K562 (cell line): Measurements from ENCODE around the gene PRKAG2. TPM values are rescaled to one million over a fixed set of nuclear protein-coding genes. Genes with fewer than 3 reads are reported as not detected.

Experiments used
- ATAC-seq: fragments of 200-7000 bp; cut with Tn5 transposase; 3 replicates; pipeline ENCODE4 v1.9.1; 2020; ENCODE audit warnings: moderate library complexity
- BruUV-seq: library from RNA; stranded (reverse); fragments of 400-500 nt; replicated peaks from 2 replicates; lab custom pipeline; 2021; lab: Mats Ljungman, UMichigan
- CTCF ChIA-PET: fragments of 300-600 bp; formaldehyde crosslinking; extraction: SDS; loops from one replicate; lab custom pipeline; 2021; ENCODE audit warnings: low intra/inter-chr PET ratio; lab: Yijun Ruan, JAX
- POLR2A ChIA-PET: fragments of 300-600, 350-650 bp; sonication (Branson Sonifier 250); formaldehyde crosslinking; extraction: SDS; loops from one replicate; lab custom pipeline; 2021; ENCODE audit warnings: antibody characterized with exemption, inconsistent platforms; lab: Yijun Ruan, JAX
- DNase-seq, 4 experiments: peaks; one replicate each; pipeline versions ENCODE4 v3.0.0 to v3.0.0-alpha.2; 2011 to 2018; ENCODE audit warnings: low spot score in 3 of 4, mixed read lengths in 3 of 4; ENCODE audit errors: extremely low read depth in 1 of 4
- FAIRE-seq: peaks from 2 replicates; lab custom pipeline; 2011; peaks lifted over from hg19 to GRCh38; lab: Jason Lieb, UNC
- H2AFZ ChIP-seq: 2 replicates; pipeline ENCODE4 v1.6.0; 2011; ENCODE audit warnings: low read depth, low read length, control low read depth, inconsistent platforms
- H3K27ac ChIP-seq: fragments of 200-600 bp; 3 replicates; pipeline ENCODE4 v1.8.0; 2011; ENCODE audit warnings: low read depth, mild to moderate bottlenecking, control low read depth, inconsistent platforms, low read length, moderate library complexity, mixed read lengths; ENCODE audit errors: extremely low read depth
- H3K27me3 ChIP-seq, 2 experiments: fragments of 300-600 bp in 1 of 2; 2 replicates in 1 of 2; 3 replicates in 1 of 2; pipeline versions ENCODE4 v1.6.0 to v1.8.0; 2011; ENCODE audit warnings: inconsistent platforms in 2 of 2, low read length in 2 of 2, mild to moderate bottlenecking in 1 of 2, mixed read lengths in 1 of 2, moderate library complexity in 1 of 2; ENCODE audit not compliant: control insufficient read depth in 2 of 2, insufficient read depth in 2 of 2
- H3K36me3 ChIP-seq: fragments of 300-600 bp; 3 replicates; pipeline ENCODE4 v1.8.0; 2011; ENCODE audit warnings: mild to moderate bottlenecking, low read length, inconsistent platforms; ENCODE audit not compliant: control insufficient read depth, insufficient read depth
- H3K4me1 ChIP-seq, 2 experiments: fragments of 200-600 bp in 1 of 2; replicated peaks in 1 of 2; 2 replicates in 1 of 2; 3 replicates in 1 of 2; pipeline versions ENCODE4 v1.5.1 to v1.8.0; 2011; ENCODE audit warnings: inconsistent platforms in 2 of 2, low read length in 2 of 2, mild to moderate bottlenecking in 1 of 2, mixed read lengths in 1 of 2, moderate library complexity in 1 of 2; ENCODE audit not compliant: control insufficient read depth in 2 of 2, insufficient read depth in 2 of 2
- H3K4me2 ChIP-seq: 2 replicates; pipeline ENCODE4 v1.6.1; 2011; ENCODE audit warnings: low read length, control low read depth, inconsistent platforms, mixed read lengths; ENCODE audit not compliant: insufficient read depth
- H3K4me3 ChIP-seq: fragments of 200-600 bp; sonication (generic), shearing (Covaris generic); 2 replicates; pipeline ENCODE4 v1.5.1; 2016; ENCODE audit warnings: control low read depth, inconsistent platforms
- H3K79me2 ChIP-seq: fragments of 200-600 bp; 3 replicates; pipeline ENCODE4 v1.8.0; 2011; ENCODE audit warnings: low read length, inconsistent platforms; ENCODE audit not compliant: control insufficient read depth, insufficient read depth
- H3K9ac ChIP-seq, 2 experiments: 2 replicates each; pipeline versions ENCODE4 v1.6.0 to v1.6.1; 2011; ENCODE audit warnings: low read depth in 2 of 2, low read length in 2 of 2, control low read depth in 1 of 2, inconsistent platforms in 1 of 2, mild to moderate bottlenecking in 1 of 2, mixed read lengths in 1 of 2; ENCODE audit not compliant: insufficient read depth in 1 of 2
- H3K9me1 ChIP-seq: one replicate; pipeline ENCODE4 v1.6.0; 2011; ENCODE audit warnings: inconsistent platforms, mild to moderate bottlenecking, low read length, moderate library complexity; ENCODE audit not compliant: control insufficient read depth, insufficient read depth
- H3K9me3 ChIP-seq: replicated peaks from 2 replicates; pipeline ENCODE4 v1.5.1; 2011; ENCODE audit warnings: low read depth, low read length, inconsistent platforms; ENCODE audit not compliant: control insufficient read depth, insufficient read depth
- H4K20me1 ChIP-seq: replicated peaks from 2 replicates; pipeline ENCODE4 v1.6.1; 2011; ENCODE audit warnings: low read length, inconsistent platforms, mixed read lengths; ENCODE audit not compliant: control insufficient read depth, insufficient read depth
- CC2D1A ChIP-seq: fragments of 450-650 bp; IDR thresholded peaks from 2 replicates; pipeline ENCODE4 v1.6.1; 2017; ENCODE audit warnings: mild to moderate bottlenecking
- DIDO1 ChIP-seq: fragments of 450-650 bp; IDR thresholded peaks from 2 replicates; pipeline ENCODE4 v1.6.1; 2016; ENCODE audit warnings: low read depth, missing biosample characterization, missing genetic modification characterization
- MYNN ChIP-seq, 2 experiments: sonication (generic); formaldehyde crosslinking in 1 of 2; IDR thresholded peaks; 2 replicates each; pipeline versions ENCODE4 v1.5.0 to v1.6.1; 2016 to 2020; ENCODE audit warnings: antibody characterized with exemption in 1 of 2, missing genetic modification reagents in 1 of 2
- TOE1 ChIP-seq, 2 experiments: fragments of 450-650 bp in 1 of 2; sonication (generic) in 1 of 2; formaldehyde crosslinking in 1 of 2; IDR thresholded peaks; 2 replicates each; pipeline versions ENCODE4 v1.7.1 to v1.8.0; 2016 to 2022; ENCODE audit warnings: borderline replicate concordance in 2 of 2, mild to moderate bottlenecking in 2 of 2, antibody characterized with exemption in 1 of 2, inconsistent platforms in 1 of 2, low read depth in 1 of 2, missing genetic modification reagents in 1 of 2, moderate library complexity in 1 of 2
- ZSCAN32 ChIP-seq: fragments of 450-650 bp; formaldehyde crosslinking; IDR thresholded peaks from 2 replicates; pipeline ENCODE4 v1.4.0; 2020; ENCODE audit warnings: mild to moderate bottlenecking, moderate library complexity
- WGBS: fragments of 100-300 bp; shearing (Covaris generic); methylation state at CpG from one replicate; pipeline ENCODE4 v1.1.6; 2016; ENCODE audit warnings: low coverage, mixed read lengths; ENCODE audit not compliant: insufficient coverage; ENCODE audit errors: missing lambda C conversion rate; 5-methylcytosine and 5-hydroxymethylcytosine counted together
- in situ Hi-C: fragments of 300-500 bp; cut with MboI; formaldehyde crosslinking; loops from 4 replicates; pipeline ENCODE4 v1.15.0; 2018; ENCODE audit warnings: inconsistent platforms, mixed read lengths
- intact Hi-C: fragments of 100-400 bp; cut with micrococcal nuclease; formaldehyde crosslinking; loops from 2 replicates; pipeline ENCODE4 v1.14.2; 2022
- polyA plus RNA-seq, 8 experiments: library from polyadenylated mRNA; depleted of rRNA in 4 of 8; stranded (reverse) in 5 of 8; unstranded in 3 of 8; fragments of >200 nt; fragmentation: Nextera tagmentation in 2 of 8; fragmentation: Illumina TruSeq in 1 of 8; extraction: Ambion mirVana in 2 of 8; extraction: Trizol in 1 of 8; gene quantifications; 2 replicates each; pipeline versions ENCODE4 v1.2.1 to v1.2.3, GENCODE V29; 2011 to 2014; ENCODE audit warnings: inconsistent platforms in 1 of 8, missing spikeins in 1 of 8
- total RNA-seq, 7 experiments: library from RNA; depleted of rRNA in 6 of 7; stranded (reverse); fragments of >200 nt in 6 of 7; fragmentation: Illumina TruSeq in 2 of 7; extraction: Trizol in 2 of 7; gene quantifications; 2 replicates each; pipeline versions ENCODE4 v1.2.1 to v1.2.3, GENCODE V29; 2011 to 2021; ENCODE audit warnings: low replicate concordance in 1 of 7
- TF ChIP-seq, protein P1 (sequence below): fragments of 250-450 bp; sonication (Bioruptor Pico); IDR thresholded peaks from 2 replicates; pipeline ENCODE4 v1.5.0; 2021; ENCODE audit warnings: mild to moderate bottlenecking, borderline replicate concordance
- TF ChIP-seq, protein P2 (sequence below): sonication (generic); IDR thresholded peaks from 2 replicates; pipeline ENCODE4 v1.6.1; 2016
- TF ChIP-seq, protein P3 (sequence below): sonication (generic); formaldehyde crosslinking; IDR thresholded peaks from 2 replicates; pipeline ENCODE4 v1.8.0; 2022; ENCODE audit warnings: mild to moderate bottlenecking, missing genetic modification reagents
- TF ChIP-seq, protein P4 (sequence below): sonication (generic); formaldehyde crosslinking; IDR thresholded peaks from 2 replicates; pipeline ENCODE4 v1.8.0; 2022; ENCODE audit warnings: mild to moderate bottlenecking, missing genetic modification reagents
- TF ChIP-seq, protein P5 (sequence below): fragments of 450-650 bp; IDR thresholded peaks from 2 replicates; pipeline ENCODE4 v1.6.1; 2014; ENCODE audit warnings: low read depth, mild to moderate bottlenecking, moderate library complexity, borderline replicate concordance
- TF ChIP-seq, protein P6 (sequence below): fragments of 450-650 bp; IDR thresholded peaks from 2 replicates; pipeline ENCODE4 v1.6.1; 2016

Gene PRKAG2
- total and polyA plus RNA-seq, 9 of the 15 experiments (the other 6 are each of a cell fraction or from before 2014, with no cell fraction given), result 0.99 to 5.6 (median 3.3) TPM

DNA sequence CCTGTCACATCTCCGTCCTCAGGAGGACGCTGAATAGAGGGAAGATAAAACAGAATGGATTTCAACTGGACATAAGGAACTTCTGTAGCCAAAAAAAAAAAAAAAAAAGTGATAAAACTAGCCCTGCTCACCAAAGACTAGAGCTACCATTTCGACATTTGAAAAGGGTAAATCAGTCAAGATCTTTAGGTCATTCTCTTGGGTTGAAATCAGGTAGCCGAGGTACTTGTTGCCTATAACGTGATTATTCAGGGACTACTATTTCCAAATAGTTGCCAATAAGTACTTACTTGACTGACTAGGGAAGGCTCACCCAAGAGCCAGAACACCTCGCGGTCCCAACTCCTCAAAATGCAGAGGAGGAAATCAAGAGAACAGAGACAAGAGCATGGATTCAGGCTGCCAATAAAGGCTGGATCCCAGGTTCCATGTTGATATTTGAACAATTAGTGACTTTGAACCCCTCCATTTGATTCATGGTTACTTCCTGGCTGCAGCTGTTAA is 359.3 kb downstream of the PRKAG2 start:
- POLR2A ChIA-PET, result interaction anchor here (0.6 to 5.5 kb wide), 12 partner anchors 10 to 558 kb away, joined by 3 to 71 read pairs (median 4); no protein-coding TSS in a partner anchor
- WGBS, result 8% methylated on average over 7 of the region's 7 CpGs
- no peak for ATAC-seq
- Histone ChIP-seq H3K4me2 (peak overlapping the region; percentile 97), H3K36me3 (peaks cover 33% of the 10 kb centered on the region), H3K27ac (peak overlapping the region; percentile 8; the same call in 2 of the 3 replicates), H2AFZ (no peak overlapping the region), H4K20me1 (peaks cover 58% of the 10 kb centered on the region), H3K27me3 (no peaks in the 10 kb centered on the region; a peak in 1 of 5 replicates), H3K9me1 (no peaks in the 10 kb centered on the region), H3K79me2 (peaks cover 67% of the 10 kb centered on the region), H3K4me3 (peak overlapping the region; percentile 69), H3K9ac (peak overlapping the region; percentile 94), H3K4me1 (peaks cover 25 to 31% of the 10 kb centered on the region in 2 experiments; a peak in 4 of 5 replicates), H3K9me3 (peaks cover 5% of the 10 kb centered on the region)
- intact Hi-C loops, result loop anchor here (5.0 kb wide), 1 partner anchor 115 kb away; no protein-coding TSS in a partner anchor
- FAIRE-seq, result peak; percentile 26
- BruUV-seq, result no TSS peak
- no peak for DNase-seq
- CTCF ChIA-PET, result interaction anchor here (0.6 kb wide), 2 partner anchors 205 to 1152 kb away, joined by 3 read pairs; no protein-coding TSS in a partner anchor
- in situ Hi-C loops, result no loop called here
- TF ChIP-seq, protein P1, sequence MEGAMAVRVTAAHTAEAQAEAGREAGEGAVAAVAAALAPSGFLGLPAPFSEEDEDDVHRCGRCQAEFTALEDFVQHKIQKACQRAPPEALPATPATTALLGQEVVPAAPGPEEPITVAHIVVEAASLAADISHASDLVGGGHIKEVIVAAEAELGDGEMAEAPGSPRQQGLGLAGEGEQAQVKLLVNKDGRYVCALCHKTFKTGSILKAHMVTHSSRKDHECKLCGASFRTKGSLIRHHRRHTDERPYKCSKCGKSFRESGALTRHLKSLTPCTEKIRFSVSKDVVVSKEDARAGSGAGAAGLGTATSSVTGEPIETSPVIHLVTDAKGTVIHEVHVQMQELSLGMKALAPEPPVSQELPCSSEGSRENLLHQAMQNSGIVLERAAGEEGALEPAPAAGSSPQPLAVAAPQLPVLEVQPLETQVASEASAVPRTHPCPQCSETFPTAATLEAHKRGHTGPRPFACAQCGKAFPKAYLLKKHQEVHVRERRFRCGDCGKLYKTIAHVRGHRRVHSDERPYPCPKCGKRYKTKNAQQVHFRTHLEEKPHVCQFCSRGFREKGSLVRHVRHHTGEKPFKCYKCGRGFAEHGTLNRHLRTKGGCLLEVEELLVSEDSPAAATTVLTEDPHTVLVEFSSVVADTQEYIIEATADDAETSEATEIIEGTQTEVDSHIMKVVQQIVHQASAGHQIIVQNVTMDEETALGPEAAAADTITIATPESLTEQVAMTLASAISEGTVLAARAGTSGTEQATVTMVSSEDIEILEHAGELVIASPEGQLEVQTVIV (CRISPR knock-in tag), result no peak
- TF ChIP-seq DIDO1 (tag) (no peak), CC2D1A (no peak), MYNN (IDR thresholded peaks at IDR 0.05) (no peak), MYNN (CRISPR knock-in tag; IDR thresholded peaks at IDR 0.05) (no peak), ZSCAN32 (CRISPR knock-in tag) (no peak), TOE1 (IDR thresholded peaks at IDR 0.05; ENCODE audit: borderline replicate concordance) (no peak), TOE1 (CRISPR knock-in tag; IDR thresholded peaks at IDR 0.05; ENCODE audit: borderline replicate concordance, low read depth) (0 out of 2 replicates have a peak, but pooled peaks have one; percentile 57)
- TF ChIP-seq, protein P2, sequence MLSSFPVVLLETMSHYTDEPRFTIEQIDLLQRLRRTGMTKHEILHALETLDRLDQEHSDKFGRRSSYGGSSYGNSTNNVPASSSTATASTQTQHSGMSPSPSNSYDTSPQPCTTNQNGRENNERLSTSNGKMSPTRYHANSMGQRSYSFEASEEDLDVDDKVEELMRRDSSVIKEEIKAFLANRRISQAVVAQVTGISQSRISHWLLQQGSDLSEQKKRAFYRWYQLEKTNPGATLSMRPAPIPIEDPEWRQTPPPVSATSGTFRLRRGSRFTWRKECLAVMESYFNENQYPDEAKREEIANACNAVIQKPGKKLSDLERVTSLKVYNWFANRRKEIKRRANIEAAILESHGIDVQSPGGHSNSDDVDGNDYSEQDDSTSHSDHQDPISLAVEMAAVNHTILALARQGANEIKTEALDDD, result peak; percentile 61; the same call in 1 of the 2 replicates
- TF ChIP-seq, protein P3, sequence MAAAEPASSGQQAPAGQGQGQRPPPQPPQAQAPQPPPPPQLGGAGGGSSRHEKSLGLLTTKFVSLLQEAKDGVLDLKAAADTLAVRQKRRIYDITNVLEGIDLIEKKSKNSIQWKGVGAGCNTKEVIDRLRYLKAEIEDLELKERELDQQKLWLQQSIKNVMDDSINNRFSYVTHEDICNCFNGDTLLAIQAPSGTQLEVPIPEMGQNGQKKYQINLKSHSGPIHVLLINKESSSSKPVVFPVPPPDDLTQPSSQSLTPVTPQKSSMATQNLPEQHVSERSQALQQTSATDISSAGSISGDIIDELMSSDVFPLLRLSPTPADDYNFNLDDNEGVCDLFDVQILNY (CRISPR knock-in tag), result peak; percentile 51; the same call in 1 of the 2 replicates
- TF ChIP-seq, protein P4, sequence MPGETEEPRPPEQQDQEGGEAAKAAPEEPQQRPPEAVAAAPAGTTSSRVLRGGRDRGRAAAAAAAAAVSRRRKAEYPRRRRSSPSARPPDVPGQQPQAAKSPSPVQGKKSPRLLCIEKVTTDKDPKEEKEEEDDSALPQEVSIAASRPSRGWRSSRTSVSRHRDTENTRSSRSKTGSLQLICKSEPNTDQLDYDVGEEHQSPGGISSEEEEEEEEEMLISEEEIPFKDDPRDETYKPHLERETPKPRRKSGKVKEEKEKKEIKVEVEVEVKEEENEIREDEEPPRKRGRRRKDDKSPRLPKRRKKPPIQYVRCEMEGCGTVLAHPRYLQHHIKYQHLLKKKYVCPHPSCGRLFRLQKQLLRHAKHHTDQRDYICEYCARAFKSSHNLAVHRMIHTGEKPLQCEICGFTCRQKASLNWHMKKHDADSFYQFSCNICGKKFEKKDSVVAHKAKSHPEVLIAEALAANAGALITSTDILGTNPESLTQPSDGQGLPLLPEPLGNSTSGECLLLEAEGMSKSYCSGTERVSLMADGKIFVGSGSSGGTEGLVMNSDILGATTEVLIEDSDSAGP (CRISPR knock-in tag), result peak; percentile 66; the same call in 1 of the 2 replicates
- TF ChIP-seq, protein P5, sequence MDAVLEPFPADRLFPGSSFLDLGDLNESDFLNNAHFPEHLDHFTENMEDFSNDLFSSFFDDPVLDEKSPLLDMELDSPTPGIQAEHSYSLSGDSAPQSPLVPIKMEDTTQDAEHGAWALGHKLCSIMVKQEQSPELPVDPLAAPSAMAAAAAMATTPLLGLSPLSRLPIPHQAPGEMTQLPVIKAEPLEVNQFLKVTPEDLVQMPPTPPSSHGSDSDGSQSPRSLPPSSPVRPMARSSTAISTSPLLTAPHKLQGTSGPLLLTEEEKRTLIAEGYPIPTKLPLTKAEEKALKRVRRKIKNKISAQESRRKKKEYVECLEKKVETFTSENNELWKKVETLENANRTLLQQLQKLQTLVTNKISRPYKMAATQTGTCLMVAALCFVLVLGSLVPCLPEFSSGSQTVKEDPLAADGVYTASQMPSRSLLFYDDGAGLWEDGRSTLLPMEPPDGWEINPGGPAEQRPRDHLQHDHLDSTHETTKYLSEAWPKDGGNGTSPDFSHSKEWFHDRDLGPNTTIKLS, result no peak; the same call in 1 of the 2 replicates
- TF ChIP-seq, protein P6, sequence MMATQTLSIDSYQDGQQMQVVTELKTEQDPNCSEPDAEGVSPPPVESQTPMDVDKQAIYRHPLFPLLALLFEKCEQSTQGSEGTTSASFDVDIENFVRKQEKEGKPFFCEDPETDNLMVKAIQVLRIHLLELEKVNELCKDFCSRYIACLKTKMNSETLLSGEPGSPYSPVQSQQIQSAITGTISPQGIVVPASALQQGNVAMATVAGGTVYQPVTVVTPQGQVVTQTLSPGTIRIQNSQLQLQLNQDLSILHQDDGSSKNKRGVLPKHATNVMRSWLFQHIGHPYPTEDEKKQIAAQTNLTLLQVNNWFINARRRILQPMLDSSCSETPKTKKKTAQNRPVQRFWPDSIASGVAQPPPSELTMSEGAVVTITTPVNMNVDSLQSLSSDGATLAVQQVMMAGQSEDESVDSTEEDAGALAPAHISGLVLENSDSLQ, result no peak
